Measurements from ENCODE around the gene GPR39.

GPR39 gene

DNA sequence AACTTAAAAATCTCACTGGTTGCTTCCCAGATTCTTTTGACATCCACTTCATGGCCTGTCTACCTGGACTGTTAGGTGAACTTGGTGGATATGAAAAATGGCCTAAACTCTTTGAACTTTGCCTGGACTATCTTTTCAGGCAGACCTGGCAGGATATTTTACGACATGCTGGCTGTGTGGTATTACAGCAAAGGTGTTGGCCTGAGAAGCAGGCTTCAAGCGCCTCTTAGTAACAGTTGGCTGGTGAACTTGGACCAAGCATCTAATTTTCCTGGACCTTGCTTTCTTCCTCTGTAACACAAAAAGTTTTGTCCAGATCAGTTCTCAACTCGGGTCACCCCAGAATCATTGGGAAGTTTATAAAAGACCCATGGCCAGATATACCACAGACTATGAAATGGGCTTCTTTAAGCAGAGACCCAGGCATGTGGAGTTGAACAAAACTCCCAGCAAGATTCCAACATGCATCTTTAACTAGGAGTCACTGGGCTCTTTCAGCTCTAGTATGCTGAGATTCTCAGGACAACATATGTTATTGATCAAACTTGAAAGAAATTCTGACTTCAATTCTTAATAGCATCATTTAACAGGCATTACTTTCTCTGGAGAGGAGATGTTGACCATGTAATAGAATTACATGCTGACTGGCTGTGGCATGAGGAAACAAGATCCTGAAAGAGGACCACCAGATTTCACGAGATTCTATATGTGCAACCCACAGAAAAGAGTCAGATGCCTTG is 249.0 kb downstream of the GPR39 start:
- H3K4me3 ChIP-seq (ENCODE audit: low read length), result no peak overlapping the region
- no peak for TF ChIP-seq ZNF274 (IDR thresholded peaks at IDR 0.05; ENCODE audit: low read depth, low read length)

DNA sequence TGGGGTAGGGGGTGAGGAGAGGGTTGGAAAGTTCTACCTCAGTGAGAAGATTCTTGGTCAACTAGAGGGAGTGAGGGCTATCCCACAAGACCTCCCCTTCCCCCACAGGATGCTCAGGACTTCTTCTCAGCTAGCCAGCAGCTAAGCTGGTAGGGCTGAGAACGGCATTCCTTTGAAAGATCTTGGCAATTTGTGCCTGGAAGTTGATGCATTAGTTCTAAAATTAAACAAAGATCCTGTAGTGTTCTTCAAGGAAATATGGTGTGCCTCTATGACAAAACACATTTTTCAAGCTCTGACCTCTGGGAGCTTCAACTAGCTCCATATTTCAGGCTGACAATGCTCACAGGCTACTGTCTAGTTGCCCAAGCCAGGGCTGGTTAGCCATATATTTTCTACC is 251.1 kb downstream of the GPR39 start:
- no peak for TF ChIP-seq ZNF274 (IDR thresholded peaks at IDR 0.05; ENCODE audit: low read depth, low read length)
- H3K4me3 ChIP-seq (ENCODE audit: low read length), result no peak overlapping the region

DNA sequence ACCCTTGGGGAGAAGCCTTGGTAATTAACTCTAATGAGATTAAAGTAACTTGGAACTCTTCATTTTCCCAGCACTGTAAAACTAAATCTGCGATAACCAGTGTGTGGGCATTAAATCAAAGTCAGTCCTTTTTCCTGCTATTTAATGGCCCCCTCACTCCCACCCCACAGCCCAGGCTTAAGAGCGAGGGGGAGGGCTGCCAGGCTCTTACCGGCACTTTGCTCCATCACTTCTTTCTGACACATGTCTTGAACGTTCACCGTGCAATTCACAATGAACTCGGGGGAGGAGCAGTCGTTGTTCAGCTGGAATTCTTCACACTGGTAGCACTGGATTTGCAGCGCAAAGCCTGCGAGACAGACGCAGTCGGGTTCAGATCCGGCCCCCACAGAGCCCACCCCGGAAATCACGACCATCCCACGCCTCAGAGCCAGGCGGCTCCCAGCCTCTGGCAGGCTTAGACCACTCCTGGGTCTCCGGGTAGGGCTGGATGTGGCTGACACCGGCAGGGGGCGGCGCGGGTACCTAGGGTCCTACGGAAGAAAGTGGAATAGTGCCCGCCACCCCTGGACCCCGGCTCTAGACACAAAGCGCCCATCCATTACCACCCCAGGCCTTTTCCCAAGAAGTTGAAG is 251.7 kb downstream of the GPR39 start:
- TF ChIP-seq ZNF274 (IDR thresholded peaks at IDR 0.05; ENCODE audit: low read depth, low read length), result no peak
- no peak overlapping the region for H3K4me3 ChIP-seq (ENCODE audit: low read length)

DNA sequence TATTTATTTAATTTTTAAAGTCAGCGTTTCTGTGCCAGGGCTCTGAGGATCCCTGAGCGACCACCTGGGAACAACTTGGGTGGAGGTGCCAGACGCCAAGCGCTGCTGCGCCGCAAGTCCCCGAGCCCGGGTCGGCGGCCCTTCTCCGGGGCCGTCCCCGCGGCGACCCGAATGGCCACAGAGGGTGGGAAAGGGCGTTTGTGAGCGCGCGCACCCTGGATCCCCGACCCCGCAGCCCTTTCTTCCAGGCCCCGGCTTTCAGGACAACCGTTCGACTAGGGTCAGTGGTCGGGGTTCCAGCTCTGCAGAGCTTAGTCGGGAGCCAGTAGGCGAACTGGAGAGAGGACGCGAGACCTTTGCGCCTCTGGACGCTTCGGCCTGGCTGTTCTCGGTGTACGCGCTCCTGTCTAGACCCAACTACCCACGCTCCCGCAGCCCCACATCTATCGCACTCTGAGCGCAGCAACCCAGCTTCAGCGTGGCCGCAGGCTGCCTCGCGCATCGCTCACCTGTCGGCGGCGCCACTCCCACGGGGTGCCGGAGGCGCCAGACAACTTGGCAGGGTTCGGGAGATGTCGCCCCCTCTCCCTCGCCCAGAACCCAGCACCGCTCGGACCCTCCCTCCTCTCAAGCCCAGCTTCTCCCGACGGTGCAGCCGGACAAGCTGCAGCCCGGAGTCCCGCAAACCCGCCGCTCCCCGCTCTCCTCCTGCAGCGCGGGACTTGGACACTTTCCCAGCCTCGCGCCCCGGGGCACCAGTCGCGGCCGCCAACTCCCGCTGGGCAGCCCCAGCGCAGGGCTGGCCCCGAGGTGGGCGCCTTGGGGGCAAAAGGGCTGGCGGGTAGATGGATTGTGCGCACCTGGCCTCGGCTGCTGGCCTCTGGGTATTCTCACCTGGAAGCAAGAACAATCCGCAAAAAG is 252.6 kb downstream of the GPR39 start:
- no peak for TF ChIP-seq ZNF274 (IDR thresholded peaks at IDR 0.05; ENCODE audit: low read depth, low read length)
- H3K4me3 ChIP-seq (ENCODE audit: low read length), result no peak overlapping the region

DNA sequence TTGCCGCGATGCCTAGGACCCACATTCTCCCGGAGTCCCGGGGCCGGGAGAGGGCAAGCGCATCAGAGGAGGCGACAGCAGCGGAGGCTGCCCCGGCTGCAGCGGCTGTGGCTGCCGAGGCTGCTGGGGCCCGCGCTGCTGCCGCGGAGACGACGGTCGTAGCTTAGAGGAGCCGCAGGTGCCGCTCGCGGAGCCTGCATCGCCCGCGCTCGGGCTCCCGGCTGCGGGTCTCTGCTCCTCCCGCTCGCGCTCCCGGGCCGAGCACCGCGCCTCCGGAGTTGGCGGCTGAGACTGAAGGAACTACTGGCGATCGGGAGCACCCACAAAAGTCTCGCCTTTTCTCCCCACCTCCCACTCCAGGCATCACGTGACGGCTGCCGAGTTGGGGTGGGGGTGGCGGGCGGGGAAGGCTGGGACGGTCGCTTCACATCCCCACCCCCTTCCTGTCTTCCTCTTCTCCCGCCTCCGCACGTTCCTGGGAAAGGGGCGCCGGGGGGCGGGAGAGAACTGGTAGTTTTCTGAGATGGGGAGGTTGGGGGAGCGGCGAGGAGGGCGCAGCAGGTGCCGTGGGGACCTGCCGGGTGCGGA is 253.4 kb downstream of the GPR39 start, which contains the start of gene LYPD1:
Gene LYPD1 (minus strand): TSS at position 298 of the 588 bp plus-strand sequence. CDS start 273 bp downstream, at position 25.
- no peak for TF ChIP-seq ZNF274 (IDR thresholded peaks at IDR 0.05; ENCODE audit: low read depth, low read length)
- 0 out of 2 replicates have a peak within 1 kb of the TSS, but pooled peaks have one; percentile 13 for H3K4me3 ChIP-seq (ENCODE audit: low read length)

DNA sequence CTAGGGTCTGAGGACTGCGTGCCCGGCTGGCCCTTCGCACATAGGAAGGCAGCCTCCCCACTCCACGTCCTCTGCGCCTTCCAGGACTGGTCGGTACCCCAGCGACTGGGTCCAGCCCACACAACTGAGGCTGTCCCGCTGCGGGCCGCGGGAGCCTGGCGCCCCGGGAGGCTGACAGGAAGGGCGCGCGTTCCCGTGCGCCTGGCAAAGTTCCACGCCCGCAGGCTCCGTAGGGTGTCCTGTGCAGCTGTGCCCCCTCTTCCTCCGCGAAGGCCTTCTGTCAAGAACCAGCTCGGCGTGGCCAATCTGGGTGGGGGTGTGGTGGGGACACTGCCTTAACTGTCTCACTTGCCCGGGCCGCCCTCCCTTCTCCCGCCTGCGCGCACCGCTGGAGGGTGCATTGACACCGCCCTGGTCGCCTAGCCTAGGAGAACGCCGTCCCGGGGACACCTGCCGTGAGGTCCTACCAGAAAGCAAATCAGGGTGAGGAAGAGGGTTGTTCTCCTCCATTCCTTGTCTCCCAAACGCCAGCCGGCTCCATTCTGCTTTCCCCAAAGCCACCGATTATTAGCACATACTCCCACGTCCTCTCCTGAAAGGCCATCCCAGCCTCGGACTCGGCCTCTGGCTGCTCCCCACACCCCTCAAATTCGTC is 254.0 kb downstream of the GPR39 start:
- TF ChIP-seq ZNF274 (IDR thresholded peaks at IDR 0.05; ENCODE audit: low read depth, low read length), result no peak
- H3K4me3 ChIP-seq (ENCODE audit: low read length), result no peak overlapping the region

DNA sequence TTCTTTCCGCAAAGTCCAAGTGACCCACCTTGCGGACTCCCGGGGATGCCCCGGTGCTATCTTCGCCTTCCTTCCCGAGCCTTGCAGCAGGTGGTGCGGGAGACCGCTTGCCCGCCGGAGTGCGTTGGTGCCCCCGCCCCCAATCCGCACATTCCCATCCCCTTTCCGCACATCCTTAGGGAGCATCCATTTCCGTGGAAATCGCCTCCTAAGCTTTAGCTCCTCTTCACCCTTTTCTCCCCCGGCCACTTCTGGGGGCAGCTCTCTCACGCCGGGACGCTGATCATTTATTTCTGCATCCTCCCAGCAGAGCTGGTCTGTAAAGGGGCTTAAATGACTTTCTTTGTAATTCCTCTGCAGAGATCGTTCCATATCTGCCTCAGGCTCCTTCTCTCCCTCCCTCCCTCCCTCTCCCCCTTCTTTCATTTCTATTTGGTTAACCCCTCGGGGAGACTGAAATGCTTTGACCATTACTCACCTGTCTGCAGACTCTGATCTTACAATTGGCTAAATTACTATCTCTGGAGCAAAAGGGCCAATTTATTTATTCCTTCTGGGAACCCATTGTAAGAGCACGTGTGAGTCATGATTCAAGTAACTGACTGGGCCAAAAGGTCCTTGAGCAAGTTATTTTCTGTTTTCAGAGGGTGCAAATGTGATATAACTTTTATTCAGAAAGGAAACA is 254.7 kb downstream of the GPR39 start:
- no peak for TF ChIP-seq ZNF274 (IDR thresholded peaks at IDR 0.05; ENCODE audit: low read depth, low read length)
- H3K4me3 ChIP-seq (ENCODE audit: low read length), result no peak overlapping the region

DNA sequence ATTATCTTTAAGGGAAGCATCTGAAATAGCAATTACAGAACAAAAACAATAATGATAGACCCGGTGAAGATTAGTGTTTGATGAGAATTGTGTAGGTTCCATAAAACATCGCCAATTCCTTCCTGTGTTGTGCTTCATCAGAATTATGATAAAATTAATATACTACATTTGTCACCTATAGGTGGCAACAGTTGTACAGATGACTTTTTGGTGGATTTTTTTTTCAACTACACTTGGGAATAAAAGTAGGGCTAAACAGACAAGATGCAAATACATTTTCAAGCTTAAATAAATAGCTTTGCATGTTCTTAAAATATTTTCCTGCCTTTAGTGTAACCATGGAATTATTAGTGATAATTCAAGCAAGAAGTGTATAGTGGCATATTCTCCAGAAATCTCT is 260.4 kb downstream of the GPR39 start:
- no peak overlapping the region for H3K4me3 ChIP-seq (ENCODE audit: low read length)
- TF ChIP-seq ZNF274 (IDR thresholded peaks at IDR 0.05; ENCODE audit: low read depth, low read length), result no peak

DNA sequence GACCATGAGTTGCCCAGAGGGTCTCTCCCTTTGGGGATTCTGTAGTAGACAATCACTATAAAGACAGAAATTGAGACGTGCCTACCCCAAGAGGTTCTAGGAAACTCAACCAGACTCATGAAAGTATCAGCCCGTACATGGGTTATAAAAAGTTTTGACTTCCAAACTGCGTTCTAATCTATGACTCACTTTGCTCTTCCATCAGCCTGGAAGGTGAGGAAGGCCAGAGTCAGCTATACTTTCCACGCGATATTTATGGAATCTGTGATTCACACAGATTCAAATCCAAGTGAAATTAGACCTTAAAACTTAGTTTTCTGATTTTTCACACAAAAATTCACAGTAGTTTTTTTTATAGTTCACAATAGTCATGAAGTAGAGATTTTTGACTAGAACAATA is 261.1 kb downstream of the GPR39 start:
- no peak overlapping the region for H3K4me3 ChIP-seq (ENCODE audit: low read length)
- TF ChIP-seq ZNF274 (IDR thresholded peaks at IDR 0.05; ENCODE audit: low read depth, low read length), result no peak

DNA sequence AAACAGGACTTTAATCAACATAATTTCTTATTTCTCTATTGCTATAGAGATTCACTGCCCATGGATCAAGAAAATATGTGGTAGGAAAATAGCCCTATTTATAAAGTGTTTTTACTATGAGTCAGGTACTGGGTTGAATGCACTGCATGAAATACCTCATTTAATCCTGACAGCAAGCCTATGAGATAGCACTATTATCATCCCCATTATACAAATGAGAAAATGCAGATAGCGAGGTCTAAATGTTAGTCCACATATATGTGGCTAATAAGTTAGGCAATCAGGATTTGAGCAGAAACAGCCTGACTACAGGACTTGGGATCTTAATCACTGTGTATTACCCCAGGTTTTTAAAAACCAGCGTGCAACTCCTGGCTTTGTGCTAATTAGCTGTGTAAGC is 261.9 kb downstream of the GPR39 start:
- no peak overlapping the region for H3K4me3 ChIP-seq (ENCODE audit: low read length)
- no peak for TF ChIP-seq ZNF274 (IDR thresholded peaks at IDR 0.05; ENCODE audit: low read depth, low read length)

DNA sequence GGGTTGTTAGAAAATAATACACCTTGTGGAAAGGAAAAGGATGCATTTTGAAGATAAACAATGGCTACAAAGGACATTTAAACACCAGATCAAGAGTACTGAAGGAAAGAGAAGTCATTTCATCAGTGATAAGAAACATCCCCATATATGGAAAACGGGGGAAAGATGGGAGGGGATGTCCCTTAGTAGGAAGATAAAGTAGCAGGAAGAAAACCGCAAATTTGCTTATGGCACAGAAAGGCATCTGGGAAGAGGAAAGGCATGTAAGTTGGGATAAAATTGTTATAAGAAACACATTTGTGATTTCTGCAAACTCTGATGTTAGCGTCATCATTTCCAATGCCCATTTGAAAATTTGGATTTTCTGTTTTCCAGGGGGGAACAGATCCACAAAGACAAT is 263.9 kb downstream of the GPR39 start:
- H3K4me3 ChIP-seq (ENCODE audit: low read length), result no peak overlapping the region
- TF ChIP-seq ZNF274 (IDR thresholded peaks at IDR 0.05; ENCODE audit: low read depth, low read length), result no peak

DNA sequence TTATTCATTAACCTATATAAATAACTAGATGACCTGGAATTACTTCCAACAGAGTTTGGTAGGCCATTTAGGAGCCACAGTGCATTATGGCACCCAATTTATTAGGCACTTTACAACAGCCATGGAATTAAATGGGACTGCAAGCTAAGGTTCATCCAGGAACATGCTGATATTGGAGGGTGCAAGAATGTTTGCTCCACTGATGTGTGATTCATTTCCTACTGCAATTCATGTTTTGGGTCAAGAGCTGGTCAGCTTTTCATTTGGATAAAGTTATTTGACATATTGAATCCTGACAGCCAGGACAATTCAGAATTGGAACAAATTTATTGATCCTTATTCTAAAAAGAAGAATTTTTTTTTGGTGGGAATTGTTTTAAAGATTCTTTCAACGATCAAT is 265.2 kb downstream of the GPR39 start:
- H3K4me3 ChIP-seq (ENCODE audit: low read length), result no peak overlapping the region

DNA sequence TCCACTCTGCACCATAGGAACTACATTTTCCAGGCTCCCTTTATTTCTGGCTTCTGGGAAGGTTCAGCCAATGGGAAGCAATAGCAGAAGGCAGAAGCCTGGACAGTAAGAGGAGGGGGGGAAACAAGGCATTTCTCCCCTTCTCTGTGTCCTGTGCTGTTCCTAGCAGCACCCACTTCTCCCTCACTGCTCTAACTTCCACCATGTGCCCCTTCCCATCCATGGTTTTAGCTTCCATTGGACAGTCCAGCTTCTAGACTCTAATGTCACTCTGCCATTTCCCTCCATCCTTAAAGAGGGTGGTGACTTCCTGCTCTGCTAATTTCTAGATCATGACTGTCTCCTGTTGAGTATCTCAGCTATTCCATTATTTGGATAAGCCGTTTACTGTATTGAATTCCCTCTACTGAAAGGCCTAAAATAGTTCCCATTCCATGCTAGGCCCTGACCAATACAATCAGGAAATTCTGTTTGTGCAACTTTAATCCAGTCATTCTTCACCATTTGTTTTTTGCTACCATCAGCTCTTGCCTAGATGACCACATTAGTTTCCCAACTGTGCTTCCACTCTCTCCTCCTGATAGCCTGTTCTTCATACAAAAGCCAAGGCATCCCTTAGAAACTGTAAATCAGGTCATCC is 274.2 kb downstream of the GPR39 start:
- no peak overlapping the region for H3K4me3 ChIP-seq (ENCODE audit: low read length)
- no peak for TF ChIP-seq ZNF274 (IDR thresholded peaks at IDR 0.05; ENCODE audit: low read depth, low read length)

More for the DNA sequence above, 265.2 kb downstream of the GPR39 start:
- TF ChIP-seq ZNF274 (IDR thresholded peaks at IDR 0.05; ENCODE audit: low read depth, low read length), result no peak

Data from GM08714 (cell line).